ENCODE measurements around the gene UHRF2. TPM values are rescaled to one million over a fixed set of nuclear protein-coding genes. Genes with fewer than 3 reads are reported as not detected.

The UHRF2 gene
- total RNA-seq, 1 experiment from 2014 or later, result 45.2 TPM

- Histone ChIP-seq H3K79me2 (ENCODE audit: insufficient read depth, low read length) (no peaks in the 10 kb centered on the region), H4K8ac (replicated peaks; ENCODE audit: insufficient read length, low read depth, low read length) (no peak overlapping the region), H2BK12ac (ENCODE audit: insufficient read length, low read depth, low read length) (no peak overlapping the region), H2AFZ (ENCODE audit: low read length) (no peak overlapping the region), H3K18ac (ENCODE audit: insufficient read length, low read depth, low read length) (no peak overlapping the region), H4K20me1 (ENCODE audit: control insufficient read depth, insufficient read depth, insufficient read length) (no peaks in the 10 kb centered on the region), H3K4ac (ENCODE audit: low read depth, low read length) (no peak overlapping the region), H3K9ac (ENCODE audit: extremely low read depth, insufficient read length, low read length) (no peak overlapping the region), H3K23ac (ENCODE audit: insufficient read length, low read depth, low read length) (no peak overlapping the region), H3K4me2 (ENCODE audit: insufficient read depth, insufficient read length, low read length) (no peak overlapping the region), H4K5ac (ENCODE audit: insufficient read length, low read depth, low read length) (no peak overlapping the region), H3K23me2 (ENCODE audit: insufficient read length, low read depth, low read length, poor library complexity, severe bottlenecking) (no peaks in the 10 kb centered on the region), H3T11ph (ENCODE audit: low read length) (no peak overlapping the region), H2BK5ac (ENCODE audit: insufficient read length, low read length) (no peak overlapping the region), H2BK20ac (ENCODE audit: low read depth, low read length, poor library complexity, severe bottlenecking) (no peak overlapping the region), H2BK120ac (ENCODE audit: low read depth, low read length, poor library complexity, severe bottlenecking) (no peak overlapping the region), H2BK15ac (ENCODE audit: low read depth, low read length) (no peak overlapping the region), H4K91ac (ENCODE audit: insufficient read length, low read depth, low read length) (no peak overlapping the region), H3K27me3 (ENCODE audit: insufficient read depth, low read length) (no peaks in the 10 kb centered on the region), H3K79me1 (ENCODE audit: insufficient read depth, low read depth, low read length, poor library complexity, severe bottlenecking) (no peaks in the 10 kb centered on the region), H3K14ac (ENCODE audit: insufficient read depth, low read length) (no peak overlapping the region), H2AK5ac (ENCODE audit: insufficient read length, low read length) (no peak overlapping the region), H3K9me3 (ENCODE audit: control insufficient read depth, low read depth, low read length) (no peaks in the 10 kb centered on the region), H3K4me1 (ENCODE audit: insufficient read depth, low read length) (no peaks in the 10 kb centered on the region), H3K27ac (ENCODE audit: insufficient read length, low read depth, low read length) (no peak overlapping the region), H3K56ac (ENCODE audit: insufficient read length, low read depth, low read length) (no peak overlapping the region)
- Mint-ChIP-seq H3K36me3 (ENCODE audit: insufficient read depth in 1 of 3, low read depth in 3 of 3) (peaks cover 22 to 36% (median 22%) of the 10 kb centered on the region in 3 experiments; a peak in 6 of 7 replicates), H3K4me1 (peaks cover 2 to 11% of the 10 kb centered on the region in 2 experiments; a peak in 2 of 4 replicates), H3K4me3 (no peak overlapping the region), H3K27me3 (ENCODE audit: low read depth) (no peaks in the 10 kb centered on the region), H3K9me3 (no peaks in the 10 kb centered on the region), H3K27ac (peak overlapping the region; percentile 15 to 73 (median 71); a peak in 4 of 7 replicates)
- no peak for DNase-seq
- WGBS (ENCODE audit: extremely low coverage, insufficient read length, low lambda C conversion rate), result no CpG with 5 or more reads among the region's 8 CpGs
- TF ChIP-seq, protein P1, sequence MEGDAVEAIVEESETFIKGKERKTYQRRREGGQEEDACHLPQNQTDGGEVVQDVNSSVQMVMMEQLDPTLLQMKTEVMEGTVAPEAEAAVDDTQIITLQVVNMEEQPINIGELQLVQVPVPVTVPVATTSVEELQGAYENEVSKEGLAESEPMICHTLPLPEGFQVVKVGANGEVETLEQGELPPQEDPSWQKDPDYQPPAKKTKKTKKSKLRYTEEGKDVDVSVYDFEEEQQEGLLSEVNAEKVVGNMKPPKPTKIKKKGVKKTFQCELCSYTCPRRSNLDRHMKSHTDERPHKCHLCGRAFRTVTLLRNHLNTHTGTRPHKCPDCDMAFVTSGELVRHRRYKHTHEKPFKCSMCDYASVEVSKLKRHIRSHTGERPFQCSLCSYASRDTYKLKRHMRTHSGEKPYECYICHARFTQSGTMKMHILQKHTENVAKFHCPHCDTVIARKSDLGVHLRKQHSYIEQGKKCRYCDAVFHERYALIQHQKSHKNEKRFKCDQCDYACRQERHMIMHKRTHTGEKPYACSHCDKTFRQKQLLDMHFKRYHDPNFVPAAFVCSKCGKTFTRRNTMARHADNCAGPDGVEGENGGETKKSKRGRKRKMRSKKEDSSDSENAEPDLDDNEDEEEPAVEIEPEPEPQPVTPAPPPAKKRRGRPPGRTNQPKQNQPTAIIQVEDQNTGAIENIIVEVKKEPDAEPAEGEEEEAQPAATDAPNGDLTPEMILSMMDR (conservative IDR thresholded peaks at IDR 0.05), result no peak
Measured at GRCh38 chr9:6549106-6549800, 136.3 kb downstream of the UHRF2 start.
